ENCODE data around the gene ADIG. TPM values are rescaled to one million over a fixed set of nuclear protein-coding genes. Genes with fewer than 3 reads are reported as not detected.

The ADIG gene
- not detected for total RNA-seq
- long read RNA-seq, donor 1 = 0 reads
- long read RNA-seq, donor 2 = 0 reads

DNA sequence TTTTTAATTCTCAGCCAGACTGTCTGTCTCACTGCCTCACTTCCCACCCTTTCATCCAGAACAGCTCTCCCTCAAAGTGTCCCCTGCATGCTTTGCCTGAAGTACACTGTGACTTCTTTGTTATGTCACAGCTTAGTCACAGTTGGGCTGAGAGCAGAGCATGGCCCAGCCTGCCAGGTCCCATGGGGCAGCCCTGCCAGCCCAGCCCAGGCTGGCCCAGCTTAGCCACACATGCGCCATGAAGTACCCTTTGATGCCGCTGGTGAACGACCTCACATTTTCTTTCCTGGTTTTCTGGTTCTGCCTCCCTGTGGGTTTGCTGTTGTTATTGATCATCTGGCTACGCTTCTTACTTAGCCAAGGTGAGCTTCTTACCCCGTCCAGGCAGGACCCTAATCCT lies at the start of gene ADIG:
ADIG (plus strand) TSS at position 185 of the 400 bp plus-strand sequence; CDS start at position 239, 54 bp downstream.
- DNase-seq (no peak), ATAC-seq (peak; percentile 23)
- TF ChIP-seq CTCF (IDR thresholded peaks at IDR 0.05) = no peak
- intact Hi-C loops (cut with DNase I, micrococcal nuclease) = no loop called here
- Histone ChIP-seq H3K4me3 (no peak within 1 kb of the TSS), H3K36me3 (ENCODE audit: low read depth) (no peaks in the 10 kb centered on the region), H3K4me1 (ENCODE audit: low read depth) (no peaks in the 10 kb centered on the region), H3K9me3 (no peaks in the 10 kb centered on the region)

DNA sequence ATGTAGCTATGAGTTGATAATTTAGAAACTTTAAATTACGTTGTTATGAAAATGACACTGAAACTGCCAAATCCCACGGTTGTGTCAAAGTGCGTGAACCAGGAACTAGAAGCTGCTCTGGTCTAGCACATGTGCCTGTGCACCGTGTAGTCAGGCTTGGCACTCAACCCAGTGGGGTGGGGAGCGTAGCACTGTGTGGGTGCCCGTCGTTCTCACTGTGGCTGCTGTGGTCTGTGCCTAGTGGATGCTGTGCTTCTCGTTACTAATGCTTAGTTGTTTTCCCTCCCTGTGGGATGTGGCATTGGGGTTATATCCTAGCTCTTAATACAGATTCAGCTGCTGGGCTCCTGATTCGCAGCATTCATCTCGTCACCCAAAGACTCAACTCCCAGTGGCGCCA lies 46.2 kb upstream of the ADIG start:
- intact Hi-C loops (cut with DNase I, micrococcal nuclease) = no loop called here
- ATAC-seq (no peak), DNase-seq (no peak)
- Histone ChIP-seq H3K4me3 (no peak overlapping the region), H3K9me3 (no peaks in the 10 kb centered on the region), H3K4me1 (ENCODE audit: low read depth) (no peaks in the 10 kb centered on the region), H3K36me3 (ENCODE audit: low read depth) (no peaks in the 10 kb centered on the region)
- no peak for TF ChIP-seq CTCF (IDR thresholded peaks at IDR 0.05)

GRCh38 chr20:38536310-38536709 lies 44.7 kb upstream of the ADIG start:
- Histone ChIP-seq H3K4me3 (no peak overlapping the region), H3K36me3 (ENCODE audit: low read depth) (peaks cover 4% of the 10 kb centered on the region), H3K4me1 (ENCODE audit: low read depth) (no peaks in the 10 kb centered on the region), H3K9me3 (no peaks in the 10 kb centered on the region)
- intact Hi-C loops (cut with DNase I, micrococcal nuclease) = no loop called here
- ATAC-seq = no peak
- no peak for TF ChIP-seq CTCF (IDR thresholded peaks at IDR 0.05)
- no peak for DNase-seq

GRCh38 chr20:38537176-38537575 lies 43.8 kb upstream of the ADIG start:
- intact Hi-C loops (cut with DNase I, micrococcal nuclease) = no loop called here
- Histone ChIP-seq H3K4me1 (ENCODE audit: low read depth) (no peaks in the 10 kb centered on the region), H3K36me3 (ENCODE audit: low read depth) (peaks cover 4% of the 10 kb centered on the region), H3K4me3 (no peak overlapping the region), H3K9me3 (no peaks in the 10 kb centered on the region)
- ATAC-seq = no peak
- DNase-seq = no peak
- no peak for TF ChIP-seq CTCF (IDR thresholded peaks at IDR 0.05)

DNA sequence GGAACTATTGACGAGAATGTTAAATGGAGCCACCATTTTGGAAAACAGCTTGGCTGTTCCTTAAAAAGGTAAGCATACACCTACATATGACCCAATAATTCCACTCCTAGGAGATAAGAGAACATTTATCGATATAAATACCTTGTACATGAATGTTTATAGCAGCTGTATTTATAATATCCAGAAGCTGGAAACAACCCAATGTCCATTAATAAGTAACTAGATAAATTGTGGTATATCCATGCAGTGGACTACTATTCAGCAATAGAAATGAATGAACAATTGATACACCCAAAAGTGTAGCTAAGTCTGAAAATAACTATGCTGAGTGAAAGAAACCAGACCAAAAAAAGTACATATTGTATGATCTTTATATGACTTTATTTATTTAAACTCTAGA lies 42.2 kb upstream of the ADIG start:
- no peak overlapping the region for H3K4me3 ChIP-seq
- intact Hi-C loops (cut with DNase I, micrococcal nuclease) = no loop called here
- no peak for ATAC-seq
- no peaks in the 10 kb centered on the region for H3K4me1 ChIP-seq (ENCODE audit: low read depth)
- DNase-seq = no peak
- no peak for TF ChIP-seq CTCF (IDR thresholded peaks at IDR 0.05)
- no peaks in the 10 kb centered on the region for H3K9me3 ChIP-seq
- H3K36me3 ChIP-seq (ENCODE audit: low read depth) = peaks cover 4% of the 10 kb centered on the region
